Endothelial cell (in vitro differentiated cells): Measurements from ENCODE around the gene WDR4. TPM values are rescaled to one million over a fixed set of nuclear protein-coding genes. Genes with fewer than 3 reads are reported as not detected.
"Not testable (repeated sequence)": the region's sequence is repeated elsewhere in the genome, so short reads cannot be mapped to it uniquely, and the experiment has no call there.

Experiments used
- DNase-seq: peaks from one replicate; pipeline ENCODE4 v3.0.0; 2021; ENCODE audit warnings: low spot score
- H3K27ac Mint-ChIP-seq: one replicate; pipeline ENCODE4 v1.8.0; 2021; ENCODE audit warnings: mixed read lengths, inconsistent platforms; ENCODE audit not compliant: unreplicated experiment
- H3K27me3 Mint-ChIP-seq: one replicate; pipeline ENCODE4 v1.8.0; 2021; ENCODE audit warnings: mild to moderate bottlenecking, moderate library complexity, mixed read lengths, inconsistent platforms; ENCODE audit not compliant: unreplicated experiment
- H3K36me3 Mint-ChIP-seq: one replicate; pipeline ENCODE4 v1.8.0; 2021; ENCODE audit warnings: mild to moderate bottlenecking, low read depth, mixed read lengths, inconsistent platforms; ENCODE audit not compliant: unreplicated experiment
- H3K4me1 Mint-ChIP-seq: one replicate; pipeline ENCODE4 v1.8.0; 2021; ENCODE audit warnings: mild to moderate bottlenecking, mixed read lengths, inconsistent platforms; ENCODE audit not compliant: unreplicated experiment
- H3K4me3 Mint-ChIP-seq: one replicate; pipeline ENCODE4 v1.8.0; 2021; ENCODE audit warnings: mild to moderate bottlenecking, mixed read lengths, inconsistent platforms; ENCODE audit not compliant: unreplicated experiment
- H3K9me3 Mint-ChIP-seq: one replicate; pipeline ENCODE4 v1.8.0; 2021; ENCODE audit warnings: mixed read lengths, inconsistent platforms; ENCODE audit not compliant: unreplicated experiment
- total RNA-seq: library from RNA; stranded (reverse); fragmentation: NEBNext Ultra II Directional; extraction: Animal tissue kit (Norgen Biotek cat#: 25700); gene quantifications from one replicate; pipeline ENCODE4 v1.2.1, GENCODE V29; 2021; ENCODE audit not compliant: unreplicated experiment
- TF ChIP-seq, protein P1 (sequence below): fragments of 200-600 bp; sonication (generic); IDR thresholded peaks from one replicate; pipeline ENCODE4 v1.5.0; 2021; ENCODE audit warnings: antibody characterized with exemption; ENCODE audit not compliant: unreplicated experiment

The WDR4 gene
- total RNA-seq, 1 donor from 2014 or later = 14.3 TPM

DNA sequence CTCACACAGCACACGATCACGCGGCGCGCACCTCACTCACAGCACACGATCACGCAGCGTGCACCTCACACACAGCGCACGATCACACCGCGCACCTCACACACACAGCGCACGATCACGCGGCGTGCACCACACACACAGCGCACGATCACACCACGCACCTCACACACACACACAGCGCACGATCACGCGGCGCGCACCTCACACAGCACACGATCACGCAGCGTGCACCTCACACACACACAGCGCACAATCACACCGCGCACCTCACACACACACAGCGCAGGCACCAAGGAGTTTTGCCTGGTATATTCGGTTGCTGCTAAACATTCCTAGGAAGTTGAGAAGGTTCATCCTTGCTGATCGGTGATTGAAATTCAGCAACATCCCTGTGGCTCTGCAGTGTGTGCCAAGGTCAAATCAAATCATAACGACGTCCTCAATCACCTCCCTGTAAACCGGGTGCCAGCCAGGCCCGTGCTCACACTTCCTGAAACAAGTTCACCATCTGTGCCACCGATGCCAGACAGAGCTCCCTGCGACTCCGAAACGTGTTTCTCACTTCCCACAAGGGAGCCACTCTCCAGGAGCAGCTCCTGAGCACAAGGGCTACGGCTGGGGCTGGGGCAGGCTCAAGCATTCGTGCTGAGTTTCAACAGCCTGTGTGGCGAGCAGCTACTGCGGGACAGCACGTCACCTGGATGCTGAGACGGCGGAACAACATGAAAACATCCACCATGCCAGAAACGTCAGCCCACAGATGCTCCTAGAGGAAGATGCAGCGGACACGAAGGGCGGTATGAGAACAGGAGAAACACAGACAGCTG, 30.2 kb downstream of the WDR4 start:
- H3K4me3 Mint-ChIP-seq = peak overlapping the region; percentile 77
- H3K4me1 Mint-ChIP-seq = peaks cover 6% of the 10 kb centered on the region
- peak overlapping the region; percentile 36 for H3K27ac Mint-ChIP-seq
- H3K27me3 Mint-ChIP-seq = peaks cover 21% of the 10 kb centered on the region
- peaks cover 48% of the 10 kb centered on the region for H3K36me3 Mint-ChIP-seq
- H3K9me3 Mint-ChIP-seq = no peaks in the 10 kb centered on the region
- DNase-seq = no peak
- TF ChIP-seq, protein P1, sequence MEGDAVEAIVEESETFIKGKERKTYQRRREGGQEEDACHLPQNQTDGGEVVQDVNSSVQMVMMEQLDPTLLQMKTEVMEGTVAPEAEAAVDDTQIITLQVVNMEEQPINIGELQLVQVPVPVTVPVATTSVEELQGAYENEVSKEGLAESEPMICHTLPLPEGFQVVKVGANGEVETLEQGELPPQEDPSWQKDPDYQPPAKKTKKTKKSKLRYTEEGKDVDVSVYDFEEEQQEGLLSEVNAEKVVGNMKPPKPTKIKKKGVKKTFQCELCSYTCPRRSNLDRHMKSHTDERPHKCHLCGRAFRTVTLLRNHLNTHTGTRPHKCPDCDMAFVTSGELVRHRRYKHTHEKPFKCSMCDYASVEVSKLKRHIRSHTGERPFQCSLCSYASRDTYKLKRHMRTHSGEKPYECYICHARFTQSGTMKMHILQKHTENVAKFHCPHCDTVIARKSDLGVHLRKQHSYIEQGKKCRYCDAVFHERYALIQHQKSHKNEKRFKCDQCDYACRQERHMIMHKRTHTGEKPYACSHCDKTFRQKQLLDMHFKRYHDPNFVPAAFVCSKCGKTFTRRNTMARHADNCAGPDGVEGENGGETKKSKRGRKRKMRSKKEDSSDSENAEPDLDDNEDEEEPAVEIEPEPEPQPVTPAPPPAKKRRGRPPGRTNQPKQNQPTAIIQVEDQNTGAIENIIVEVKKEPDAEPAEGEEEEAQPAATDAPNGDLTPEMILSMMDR = no peak

DNA sequence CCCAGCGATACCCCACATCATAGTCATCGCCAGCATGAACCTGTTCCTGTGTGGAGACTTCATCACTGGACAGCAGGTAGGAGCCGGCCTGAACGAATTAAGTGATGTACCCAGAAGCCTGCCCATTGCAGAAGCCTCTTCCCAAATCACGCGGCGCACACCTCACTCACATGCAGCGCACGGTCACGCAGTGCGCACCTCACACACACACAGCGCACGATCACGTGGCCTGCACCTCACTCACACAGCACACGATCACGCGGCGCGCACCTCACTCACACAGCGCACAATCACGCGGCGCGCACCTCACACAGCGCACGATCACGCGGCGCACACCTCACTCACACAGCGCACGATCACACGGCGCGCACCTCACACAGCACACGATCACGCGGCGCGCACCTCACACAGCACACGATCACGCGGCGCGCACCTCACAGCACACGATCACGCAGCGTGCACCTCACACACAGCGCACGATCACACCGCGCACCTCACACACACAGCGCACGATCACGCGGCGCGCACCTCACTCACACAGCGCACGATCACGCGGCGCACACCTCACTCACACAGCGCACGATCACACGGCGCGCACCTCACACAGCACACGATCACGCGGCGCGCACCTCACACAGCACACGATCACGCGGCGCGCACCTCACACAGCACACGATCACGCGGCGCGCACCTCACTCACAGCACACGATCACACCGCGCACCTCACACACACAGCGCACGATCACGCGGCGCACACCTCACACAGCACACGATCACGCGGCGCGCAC, 31.0 kb downstream of the WDR4 start:
- not testable (repeated sequence) for H3K27ac Mint-ChIP-seq, DNase-seq, H3K4me1 Mint-ChIP-seq, H3K9me3 Mint-ChIP-seq
- peaks cover 48% of the 10 kb centered on the region for H3K36me3 Mint-ChIP-seq
- peak overlapping the region; percentile 77 for H3K4me3 Mint-ChIP-seq
- peaks cover 21% of the 10 kb centered on the region for H3K27me3 Mint-ChIP-seq

DNA sequence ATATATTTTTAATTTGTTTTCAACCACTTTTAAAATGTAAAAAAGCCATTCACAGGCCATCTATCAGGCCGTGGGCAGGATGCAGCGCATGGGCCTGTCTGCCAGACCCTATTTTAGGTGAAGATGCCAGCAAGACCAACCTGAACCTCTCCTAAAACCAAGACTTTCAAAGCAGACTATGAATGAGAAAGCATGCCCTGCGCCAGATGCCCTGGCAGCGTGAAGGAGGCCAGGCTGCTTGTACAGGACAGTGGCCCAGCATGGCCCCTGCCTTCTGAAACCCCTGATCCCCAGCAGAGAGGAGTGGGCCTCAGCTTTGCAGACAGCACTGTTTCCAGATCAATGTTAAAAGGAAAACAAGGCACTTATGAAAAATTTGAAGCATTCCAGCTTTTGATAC, 31.6 kb downstream of the WDR4 start:
- DNase-seq = no peak
- peaks cover 52% of the 10 kb centered on the region for H3K36me3 Mint-ChIP-seq
- peaks cover 23% of the 10 kb centered on the region for H3K27me3 Mint-ChIP-seq
- H3K27ac Mint-ChIP-seq = no peak overlapping the region
- H3K9me3 Mint-ChIP-seq = no peaks in the 10 kb centered on the region
- peaks cover 6% of the 10 kb centered on the region for H3K4me1 Mint-ChIP-seq
- H3K4me3 Mint-ChIP-seq = no peak overlapping the region
- TF ChIP-seq, protein P1 = no peak

DNA sequence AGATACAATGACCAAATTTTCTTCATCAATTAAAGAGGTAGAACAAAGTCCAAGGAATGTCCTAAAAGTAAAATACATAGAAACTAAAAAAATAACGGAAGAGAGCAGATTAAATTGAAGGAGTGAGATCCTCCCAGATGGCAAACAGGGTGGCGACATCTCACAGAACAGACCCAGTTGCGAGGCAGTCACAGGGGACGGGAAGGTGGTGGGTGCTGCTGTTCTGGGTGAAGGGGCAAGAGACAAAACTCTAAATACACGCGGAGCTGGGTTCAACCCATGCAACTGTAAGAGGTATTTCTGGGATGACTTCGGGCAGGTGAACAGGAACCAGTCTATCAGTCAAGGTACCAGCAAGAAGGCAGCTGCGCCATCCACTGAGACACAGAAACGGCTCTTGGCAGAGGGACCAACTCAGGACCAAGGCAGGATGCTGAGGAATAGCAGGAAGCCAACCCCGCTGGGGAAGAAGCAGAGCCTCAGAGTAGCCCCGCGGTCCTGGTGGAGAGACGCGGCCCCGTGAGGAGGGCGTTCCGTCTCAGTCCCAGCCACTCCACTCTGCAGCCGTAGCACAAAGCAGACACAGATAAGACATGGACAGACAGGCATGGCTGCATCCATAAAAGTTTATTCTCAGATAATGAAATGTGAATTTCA, 32.2 kb downstream of the WDR4 start:
- H3K27ac Mint-ChIP-seq = peak overlapping the region; percentile 38
- DNase-seq = no peak
- H3K4me3 Mint-ChIP-seq = peak overlapping the region; percentile 42
- peaks cover 23% of the 10 kb centered on the region for H3K27me3 Mint-ChIP-seq
- H3K9me3 Mint-ChIP-seq = no peaks in the 10 kb centered on the region
- peaks cover 52% of the 10 kb centered on the region for H3K36me3 Mint-ChIP-seq
- TF ChIP-seq, protein P1 = no peak
- peaks cover 5% of the 10 kb centered on the region for H3K4me1 Mint-ChIP-seq

DNA sequence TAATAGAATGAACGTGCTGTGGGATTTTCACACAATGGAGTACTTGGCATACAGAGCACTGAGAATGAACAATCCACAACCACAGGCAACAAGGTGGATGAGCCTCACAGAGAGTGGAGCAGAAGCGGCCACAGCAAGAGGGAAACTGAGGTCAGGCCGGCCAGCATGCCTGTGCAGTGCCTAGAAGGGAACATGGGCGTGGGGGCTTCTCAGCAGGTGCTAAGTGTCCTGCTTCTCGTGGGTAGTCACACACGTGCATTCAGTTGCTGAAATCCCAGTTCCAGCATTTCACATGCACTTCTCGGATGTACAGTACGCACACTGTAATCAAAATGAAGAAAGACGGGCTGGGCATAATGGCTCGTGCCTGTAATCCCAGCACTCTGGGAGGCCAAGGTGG, 33.1 kb downstream of the WDR4 start:
- Mint-ChIP-seq H3K4me1 (peaks cover 2% of the 10 kb centered on the region), H3K9me3 (no peaks in the 10 kb centered on the region), H3K27me3 (peaks cover 19% of the 10 kb centered on the region), H3K36me3 (peaks cover 48% of the 10 kb centered on the region), H3K4me3 (no peak overlapping the region), H3K27ac (no peak overlapping the region)
- DNase-seq = no peak
- TF ChIP-seq, protein P1 = no peak
